Esophagus muscularis mucosa (tissue), 4 donors: Measurements from ENCODE around the gene CIT. TPM values are rescaled to one million over a fixed set of nuclear protein-coding genes. Genes with fewer than 3 reads are reported as not detected.

Source experiments
- DNase-seq: peaks from one replicate; pipeline ENCODE4 v3.0.0-alpha.2; 2017; ENCODE audit errors: extremely low spot score
- H3K27ac ChIP-seq, 4 donors: fragments of 200-600 bp; sonication (generic); replicated peaks in 1 of 4; 1 replicate in 3 of 4; 2 replicates in 1 of 4; pipeline ENCODE4 v1.5.1; 2016 to 2019; ENCODE audit warnings: mild to moderate bottlenecking in 1 of 4
- H3K27me3 ChIP-seq, 4 donors: fragments of 200-600 bp; sonication (generic); one replicate each; pipeline versions ENCODE4 v1.5.1 to v1.6.0; 2016 to 2019
- H3K36me3 ChIP-seq, 4 donors: fragments of 200-600 bp; sonication (generic); one replicate each; pipeline ENCODE4 v1.5.1; 2016 to 2019
- H3K4me1 ChIP-seq, 4 donors: fragments of 200-600 bp; sonication (generic); one replicate each; pipeline ENCODE4 v1.5.1; 2016 to 2019
- H3K4me3 ChIP-seq, 4 donors: fragments of 200-600 bp; sonication (generic); 1 replicate in 2 of 4; 2 replicates in 2 of 4; pipeline ENCODE4 v1.5.1; 2016 to 2019; ENCODE audit warnings: mild to moderate bottlenecking in 4 of 4, moderate library complexity in 1 of 4
- H3K9me3 ChIP-seq, 4 donors: fragments of 200-600 bp; sonication (generic); 1 replicate in 3 of 4; 2 replicates in 1 of 4; pipeline ENCODE4 v1.5.1; 2016 to 2019
- EP300 ChIP-seq: sonication (generic); formaldehyde crosslinking; IDR thresholded peaks from one replicate; pipeline ENCODE4 v1.6.1; 2017; ENCODE audit warnings: antibody characterized with exemption
- POLR2A ChIP-seq: fragments of 450-650 bp; IDR thresholded peaks from one replicate; pipeline ENCODE4 v1.6.1; 2017; ENCODE audit warnings: antibody characterized with exemption, moderate library complexity, mild to moderate bottlenecking, low read depth
- POLR2AphosphoS5 ChIP-seq, 2 donors: sonication (generic); formaldehyde crosslinking; IDR thresholded peaks; one replicate each; pipeline ENCODE4 v1.6.1; 2017; ENCODE audit warnings: antibody characterized with exemption in 2 of 2
- WGBS: methylation state at CpG from one replicate; pipeline ENCODE4 v1.1.5; 2018; 5-methylcytosine and 5-hydroxymethylcytosine counted together
- intact Hi-C: fragments of 100-400 bp; cut with DNase I; formaldehyde crosslinking; loops from one replicate; pipeline ENCODE4 v1.15.1; 2023
- total RNA-seq, 4 donors: library from RNA; depleted of rRNA; stranded (reverse); fragments of >200 nt; gene quantifications; one replicate each; pipeline versions ENCODE4 v1.1.0 to v1.2.1, GENCODE V29; 2016
- TF ChIP-seq, protein P1 (sequence below), 3 experiments: fragments of 200-600 bp in 2 of 3; fragments of 450-650 bp in 1 of 3; sonication (generic) in 2 of 3; IDR thresholded peaks; one replicate each; pipeline ENCODE4 v1.5.1; 2017 to 2019; ENCODE audit warnings: antibody characterized with exemption in 3 of 3, mild to moderate bottlenecking in 2 of 3, moderate library complexity in 1 of 3

The CIT gene
- total RNA-seq, 4 donors from 2014 or later, result 5.1 to 14.8 (median 5.8) TPM

DNA sequence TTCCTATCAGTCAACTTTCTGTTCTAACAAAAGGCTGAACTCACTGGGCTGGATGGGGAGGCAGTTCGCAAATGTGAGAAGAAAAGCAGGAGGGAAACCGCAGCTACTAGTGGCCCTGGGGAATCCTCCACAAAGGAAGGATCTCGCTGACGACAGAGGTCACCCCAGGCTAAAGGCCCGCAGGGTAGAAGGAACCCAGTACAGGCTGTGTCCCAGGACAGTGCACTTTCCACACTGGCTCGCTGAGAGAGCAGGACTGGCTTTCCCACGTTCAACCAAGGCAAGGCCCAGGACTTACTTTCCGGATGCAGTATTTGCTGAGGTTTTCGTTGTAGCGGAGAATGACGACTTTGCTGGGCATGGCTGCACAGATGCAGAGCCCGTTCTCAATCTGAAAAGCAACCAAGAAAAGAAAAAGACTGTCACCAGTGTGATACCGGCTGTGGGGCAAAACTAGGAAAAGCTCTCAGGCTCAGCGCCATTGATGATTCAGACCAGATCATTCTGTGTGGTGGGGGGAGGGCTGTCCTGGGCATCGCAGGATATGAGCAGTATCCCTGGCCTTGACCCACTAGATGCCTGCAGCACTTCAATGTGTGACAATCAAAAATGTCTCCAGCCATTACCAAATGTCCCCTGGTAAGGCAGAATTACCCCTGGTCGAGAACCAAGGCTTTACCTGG is 172.9 kb downstream of the CIT start:
- intact Hi-C loops, result no loop called here
- TF ChIP-seq POLR2A (no peak), POLR2AphosphoS5 (IDR thresholded peaks at IDR 0.05) (no peak), EP300 (no peak)
- TF ChIP-seq, protein P1, sequence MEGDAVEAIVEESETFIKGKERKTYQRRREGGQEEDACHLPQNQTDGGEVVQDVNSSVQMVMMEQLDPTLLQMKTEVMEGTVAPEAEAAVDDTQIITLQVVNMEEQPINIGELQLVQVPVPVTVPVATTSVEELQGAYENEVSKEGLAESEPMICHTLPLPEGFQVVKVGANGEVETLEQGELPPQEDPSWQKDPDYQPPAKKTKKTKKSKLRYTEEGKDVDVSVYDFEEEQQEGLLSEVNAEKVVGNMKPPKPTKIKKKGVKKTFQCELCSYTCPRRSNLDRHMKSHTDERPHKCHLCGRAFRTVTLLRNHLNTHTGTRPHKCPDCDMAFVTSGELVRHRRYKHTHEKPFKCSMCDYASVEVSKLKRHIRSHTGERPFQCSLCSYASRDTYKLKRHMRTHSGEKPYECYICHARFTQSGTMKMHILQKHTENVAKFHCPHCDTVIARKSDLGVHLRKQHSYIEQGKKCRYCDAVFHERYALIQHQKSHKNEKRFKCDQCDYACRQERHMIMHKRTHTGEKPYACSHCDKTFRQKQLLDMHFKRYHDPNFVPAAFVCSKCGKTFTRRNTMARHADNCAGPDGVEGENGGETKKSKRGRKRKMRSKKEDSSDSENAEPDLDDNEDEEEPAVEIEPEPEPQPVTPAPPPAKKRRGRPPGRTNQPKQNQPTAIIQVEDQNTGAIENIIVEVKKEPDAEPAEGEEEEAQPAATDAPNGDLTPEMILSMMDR (IDR thresholded peaks at IDR 0.05), result no peak
- H3K27me3 ChIP-seq, result no peaks in the 10 kb centered on the region
- H3K4me3 ChIP-seq, result no peak overlapping the region
- DNase-seq, result no peak
- peak overlapping the region in 1 of 4 donors; percentile 23 for H3K27ac ChIP-seq
- 90% methylated on average over 15 of the region's 16 CpGs for WGBS
- H3K36me3 ChIP-seq, result peaks cover 0 to 6% (median 0%) of the 10 kb centered on the region in 4 donors
- peaks cover 0 to 9% (median 0%) of the 10 kb centered on the region in 4 donors for H3K4me1 ChIP-seq
- H3K9me3 ChIP-seq, result no peaks in the 10 kb centered on the region

DNA sequence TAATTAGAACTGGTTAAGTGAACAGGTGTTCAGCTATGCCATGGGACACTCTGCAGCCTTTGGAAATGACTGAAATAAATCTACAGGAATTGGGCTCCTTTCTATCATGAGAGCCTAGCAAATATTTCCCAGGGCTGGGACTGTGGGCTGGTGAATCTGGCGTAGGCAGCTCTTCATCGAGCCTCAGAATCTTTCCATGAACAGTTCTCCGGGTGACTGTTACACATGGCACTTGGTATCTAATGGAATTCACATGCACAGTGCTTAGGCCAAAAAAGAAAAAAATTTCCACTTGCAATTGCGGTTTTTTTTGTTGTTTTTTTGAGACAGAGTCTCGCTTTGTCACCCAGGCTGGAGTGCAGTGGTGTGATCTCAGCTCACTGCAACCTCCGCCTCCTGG is 177.0 kb downstream of the CIT start:
- peaks cover 0 to 12% (median 0%) of the 10 kb centered on the region in 4 donors for H3K36me3 ChIP-seq
- WGBS, result 98% methylated on average over 6 of the region's 6 CpGs
- no peak overlapping the region for H3K4me3 ChIP-seq
- no peaks in the 10 kb centered on the region for H3K27me3 ChIP-seq
- no peak overlapping the region for H3K27ac ChIP-seq
- intact Hi-C loops, result no loop called here
- H3K4me1 ChIP-seq, result peaks cover 0 to 9% (median 0%) of the 10 kb centered on the region in 4 donors
- no peaks in the 10 kb centered on the region for H3K9me3 ChIP-seq
- DNase-seq, result no peak
- TF ChIP-seq EP300, result no peak
- no peak for TF ChIP-seq POLR2A
- TF ChIP-seq POLR2AphosphoS5 (IDR thresholded peaks at IDR 0.05), result no peak
- TF ChIP-seq, protein P1 (IDR thresholded peaks at IDR 0.05), result no peak

DNA sequence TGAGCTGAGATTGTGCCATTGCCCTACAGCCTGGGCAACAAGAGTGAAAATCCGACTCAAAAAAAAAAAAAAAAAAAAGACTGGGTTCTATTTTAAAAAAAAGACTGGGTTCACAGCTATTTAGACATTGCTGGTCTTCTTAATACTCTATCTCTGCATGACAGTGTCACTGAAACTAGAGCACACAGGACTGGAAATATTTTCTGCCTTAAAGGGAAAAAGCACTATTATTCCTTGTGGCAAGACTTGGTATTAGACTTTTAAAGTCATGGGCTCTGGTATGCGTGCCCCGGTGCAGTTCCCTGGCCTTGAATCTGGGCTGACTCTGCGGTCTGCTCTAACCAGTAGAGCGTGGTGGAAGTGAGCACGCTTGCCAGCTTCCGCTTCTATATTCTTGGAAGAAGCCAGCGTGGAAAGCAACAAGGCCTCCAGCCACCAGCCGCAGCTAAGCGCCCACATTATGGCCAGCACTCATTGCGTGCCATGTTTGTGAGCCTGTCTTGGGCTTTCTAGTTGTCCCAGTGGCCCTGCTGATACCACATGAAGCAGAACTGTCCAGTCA is 177.8 kb downstream of the CIT start:
- Histone ChIP-seq H3K27me3 (no peaks in the 10 kb centered on the region), H3K36me3 (peaks cover 0 to 12% (median 0%) of the 10 kb centered on the region in 4 donors), H3K4me3 (no peak overlapping the region), H3K27ac (no peak overlapping the region), H3K4me1 (peaks cover 0 to 4% (median 0%) of the 10 kb centered on the region in 4 donors), H3K9me3 (no peaks in the 10 kb centered on the region)
- no peak for DNase-seq
- 97% methylated on average over 11 of the region's 11 CpGs for WGBS
- TF ChIP-seq POLR2A, result no peak
- no peak for TF ChIP-seq POLR2AphosphoS5 (IDR thresholded peaks at IDR 0.05)
- TF ChIP-seq, protein P1 (IDR thresholded peaks at IDR 0.05), result no peak
- no peak for TF ChIP-seq EP300
- intact Hi-C loops, result loop anchor here (10.0 kb wide), 1 partner anchor 76 kb away; no protein-coding TSS in a partner anchor

DNA sequence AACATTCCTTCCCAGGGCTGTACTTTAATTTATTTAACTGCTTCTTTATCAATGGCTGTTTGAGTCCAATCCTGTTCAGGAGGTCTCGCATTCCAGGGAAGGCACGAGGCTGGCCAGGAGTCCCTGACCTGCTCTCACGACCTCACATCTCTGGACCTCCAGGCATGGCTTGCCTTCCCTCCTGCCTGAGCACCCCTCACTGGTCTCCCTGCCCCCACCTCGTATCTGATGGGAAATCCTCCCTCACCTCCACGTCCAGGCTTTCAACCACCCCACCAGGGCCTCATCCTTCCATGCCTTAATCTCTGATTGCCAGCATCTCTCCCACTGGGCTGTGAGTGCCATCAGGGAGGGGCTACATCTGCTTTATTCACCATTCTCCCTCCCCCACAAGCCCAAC is 180.2 kb downstream of the CIT start:
- DNase-seq, result no peak
- Histone ChIP-seq H3K27ac (no peak overlapping the region), H3K36me3 (peaks cover 0 to 12% (median 0%) of the 10 kb centered on the region in 4 donors), H3K4me3 (no peak overlapping the region), H3K4me1 (peaks cover 6 to 17% (median 9%) of the 10 kb centered on the region in 4 donors), H3K9me3 (no peaks in the 10 kb centered on the region), H3K27me3 (no peaks in the 10 kb centered on the region)
- TF ChIP-seq, protein P1 (IDR thresholded peaks at IDR 0.05), result no peak
- TF ChIP-seq EP300, result no peak
- TF ChIP-seq POLR2A, result no peak
- TF ChIP-seq POLR2AphosphoS5 (IDR thresholded peaks at IDR 0.05), result no peak
- WGBS, result 90% methylated on average over 5 of the region's 5 CpGs
- intact Hi-C loops, result loop anchor here (10.0 kb wide), 1 partner anchor 78 kb away; no protein-coding TSS in a partner anchor
